Kasumi-1 (cell line): Measurements from ENCODE around the gene C5orf15.
A peak's percentile ranks its signal among the peaks of the same experiment; 100 is the strongest.

Source experiments
- DNase-seq, 2 experiments: peaks; one replicate each; lab custom pipeline; 2025; lab: John Stamatoyannopoulos, UW

C5orf15 gene

GRCh38 chr5:133968204-133968980 is at the start of gene C5orf15:
Gene C5orf15 (minus strand): TSS chr5:133968625. CDS start chr5:133968584, 41 bp downstream.
- DNase-seq: peak; percentile 98

- no peak for DNase-seq
These were observed 39.9 kb upstream of the C5orf15 start for GRCh38 chr5:134008266-134008749.

- no peak for DNase-seq
These were observed 39.3 kb upstream of the C5orf15 start for GRCh38 chr5:134007581-134008265.

GRCh38 chr5:134006115-134006514 is 37.7 kb upstream of the C5orf15 start:
- no peak for DNase-seq

- DNase-seq: peak in 1 of 2 experiments; percentile 26
These were observed 37.1 kb upstream of the C5orf15 start for GRCh38 chr5:134005417-134006061.

GRCh38 chr5:134004626-134005416 is 36.4 kb upstream of the C5orf15 start, which contains the start of gene VDAC1:
Gene VDAC1 (minus strand): TSS chr5:134004975. CDS start chr5:133993012, 11,963 bp downstream.
- DNase-seq: peak; percentile 71

- peak in 1 of 2 experiments; percentile 36 for DNase-seq
These were observed 35.6 kb upstream of the C5orf15 start for GRCh38 chr5:134003817-134004625.

GRCh38 chr5:134003064-134003816 is 34.8 kb upstream of the C5orf15 start:
- DNase-seq: peak; percentile 17 to 36

GRCh38 chr5:134001938-134002731 is 33.7 kb upstream of the C5orf15 start:
- DNase-seq: no peak

GRCh38 chr5:134000696-134001453 is 32.5 kb upstream of the C5orf15 start:
- DNase-seq: no peak

- no peak for DNase-seq
These were observed 31.7 kb upstream of the C5orf15 start for GRCh38 chr5:134000091-134000511.

- DNase-seq: no peak
These were observed 30.4 kb upstream of the C5orf15 start for GRCh38 chr5:133998807-133999206.

GRCh38 chr5:133998042-133998441 is 29.6 kb upstream of the C5orf15 start:
- DNase-seq: no peak

- DNase-seq: peak; percentile 24 to 53
These were observed 28.3 kb upstream of the C5orf15 start for GRCh38 chr5:133996683-133997252.

- no peak for DNase-seq
These were observed 27.6 kb upstream of the C5orf15 start for GRCh38 chr5:133995883-133996563.

- no peak for DNase-seq
These were observed 26.9 kb upstream of the C5orf15 start for GRCh38 chr5:133995341-133995740.

GRCh38 chr5:133994990-133995333 is 26.5 kb upstream of the C5orf15 start:
- DNase-seq: no peak
